OCI-LY3 (cell line): Measurements from ENCODE around the gene CFAP47.

Experiments used
- EZH2phosphoT487 ChIP-seq: fragments of 200-600 bp; shearing (Covaris generic); IDR thresholded peaks from 2 replicates; pipeline ENCODE4 v1.6.1; 2018; ENCODE audit warnings: antibody characterized with exemption, mixed run types, low read depth
- TF ChIP-seq, protein P1 (sequence below): fragments of 200-600, 300-600 bp; sonication (generic); IDR thresholded peaks from 2 replicates; pipeline ENCODE4 v1.5.1; 2014; ENCODE audit warnings: antibody characterized with exemption, low read length, low read depth

DNA sequence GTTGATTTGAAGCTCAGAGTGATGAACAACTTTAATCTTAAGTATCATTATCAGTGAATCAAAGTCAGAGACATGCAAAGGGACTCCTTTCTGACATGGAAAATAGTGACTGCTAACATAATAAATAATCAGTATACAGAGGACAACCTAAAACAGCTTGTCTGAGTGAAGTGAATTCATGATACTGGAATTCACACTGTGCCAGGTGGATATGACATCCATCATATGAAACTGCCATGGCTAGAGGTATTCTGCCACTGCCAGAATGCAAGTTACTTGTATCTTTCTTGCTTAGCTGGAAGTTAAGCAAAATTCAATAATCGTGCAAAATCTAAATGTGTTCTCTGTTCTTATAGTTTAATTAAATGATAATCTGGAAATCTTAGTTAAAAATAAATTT, 429.0 kb downstream of the CFAP47 start:
- TF ChIP-seq, protein P1, sequence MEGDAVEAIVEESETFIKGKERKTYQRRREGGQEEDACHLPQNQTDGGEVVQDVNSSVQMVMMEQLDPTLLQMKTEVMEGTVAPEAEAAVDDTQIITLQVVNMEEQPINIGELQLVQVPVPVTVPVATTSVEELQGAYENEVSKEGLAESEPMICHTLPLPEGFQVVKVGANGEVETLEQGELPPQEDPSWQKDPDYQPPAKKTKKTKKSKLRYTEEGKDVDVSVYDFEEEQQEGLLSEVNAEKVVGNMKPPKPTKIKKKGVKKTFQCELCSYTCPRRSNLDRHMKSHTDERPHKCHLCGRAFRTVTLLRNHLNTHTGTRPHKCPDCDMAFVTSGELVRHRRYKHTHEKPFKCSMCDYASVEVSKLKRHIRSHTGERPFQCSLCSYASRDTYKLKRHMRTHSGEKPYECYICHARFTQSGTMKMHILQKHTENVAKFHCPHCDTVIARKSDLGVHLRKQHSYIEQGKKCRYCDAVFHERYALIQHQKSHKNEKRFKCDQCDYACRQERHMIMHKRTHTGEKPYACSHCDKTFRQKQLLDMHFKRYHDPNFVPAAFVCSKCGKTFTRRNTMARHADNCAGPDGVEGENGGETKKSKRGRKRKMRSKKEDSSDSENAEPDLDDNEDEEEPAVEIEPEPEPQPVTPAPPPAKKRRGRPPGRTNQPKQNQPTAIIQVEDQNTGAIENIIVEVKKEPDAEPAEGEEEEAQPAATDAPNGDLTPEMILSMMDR = no peak
- TF ChIP-seq EZH2phosphoT487 = no peak
